Hepatocyte (in vitro differentiated cells): Measurements from ENCODE around the gene DBF4B. TPM values are rescaled to one million over a fixed set of nuclear protein-coding genes. Genes with fewer than 3 reads are reported as not detected.
"Not testable (repeated sequence)": the region's sequence is repeated elsewhere in the genome, so short reads cannot be mapped to it uniquely, and the experiment has no call there.

Experiments used
- DNase-seq: peaks from one replicate; pipeline ENCODE4 v3.0.0-alpha.2; 2016; ENCODE audit warnings: low spot score
- H2AFZ ChIP-seq: fragments of 200-600 bp; sonication (generic); 2 replicates; pipeline ENCODE4 v1.6.0; 2016; ENCODE audit warnings: antibody characterized with exemption, mild to moderate bottlenecking
- H3K27ac ChIP-seq: fragments of 200-600 bp; sonication (generic); 2 replicates; pipeline ENCODE4 v1.5.1; 2016; ENCODE audit warnings: mild to moderate bottlenecking
- H3K27me3 ChIP-seq: fragments of 200-600 bp; sonication (generic); 2 replicates; pipeline ENCODE4 v1.6.1; 2016
- H3K36me3 ChIP-seq: fragments of 200-600 bp; sonication (generic); replicated peaks from 2 replicates; pipeline ENCODE4 v1.5.1; 2016; ENCODE audit warnings: low read depth; ENCODE audit not compliant: insufficient read depth
- H3K4me1 ChIP-seq: fragments of 200-600 bp; sonication (generic); 2 replicates; pipeline ENCODE4 v1.5.1; 2016; ENCODE audit warnings: mild to moderate bottlenecking, moderate library complexity; ENCODE audit not compliant: insufficient read depth
- H3K4me2 ChIP-seq: fragments of 200-600 bp; sonication (generic); 2 replicates; pipeline ENCODE4 v1.6.0; 2016
- H3K4me3 ChIP-seq: fragments of 200-600 bp; sonication (generic); 2 replicates; pipeline ENCODE4 v1.5.1; 2016; ENCODE audit warnings: mild to moderate bottlenecking
- H3K79me2 ChIP-seq: fragments of 200-600 bp; sonication (generic); 2 replicates; pipeline ENCODE4 v1.6.0; 2017; ENCODE audit warnings: mild to moderate bottlenecking
- H3K9me2 ChIP-seq: fragments of 200-600 bp; sonication (generic); replicated peaks from 2 replicates; pipeline ENCODE4 v1.6.0; 2017; ENCODE audit warnings: mild to moderate bottlenecking; ENCODE audit not compliant: insufficient read depth
- H3K9me3 ChIP-seq: fragments of 200-600 bp; sonication (generic); 2 replicates; pipeline ENCODE4 v1.5.1; 2016; ENCODE audit warnings: low read depth, mild to moderate bottlenecking
- H4K20me1 ChIP-seq: fragments of 200-600 bp; sonication (generic); 2 replicates; pipeline ENCODE4 v1.6.0; 2016; ENCODE audit warnings: mild to moderate bottlenecking; ENCODE audit not compliant: insufficient read depth, poor library complexity, severe bottlenecking
- CTCF ChIP-seq: fragments of 200-600 bp; sonication (generic); IDR thresholded peaks from 2 replicates; pipeline ENCODE4 v1.5.1; 2016; ENCODE audit warnings: antibody characterized with exemption, mild to moderate bottlenecking; ENCODE audit not compliant: poor library complexity
- EZH2 ChIP-seq: fragments of 200-600 bp; sonication (generic); IDR thresholded peaks from 2 replicates; pipeline ENCODE4 v1.6.1; 2016; ENCODE audit warnings: antibody characterized with exemption, mild to moderate bottlenecking, borderline replicate concordance
- EZH2phosphoT487 ChIP-seq: fragments of 200-600 bp; sonication (generic); IDR thresholded peaks from one replicate; pipeline ENCODE4 v1.6.1; 2018; ENCODE audit warnings: antibody characterized with exemption, mild to moderate bottlenecking, low read depth, moderate library complexity; ENCODE audit not compliant: unreplicated experiment, severe bottlenecking
- WGBS: methylation state at CpG from one replicate; pipeline ENCODE4 v1.1.6; 2016; ENCODE audit warnings: low lambda C conversion rate; ENCODE audit errors: missing lambda C conversion rate; 5-methylcytosine and 5-hydroxymethylcytosine counted together
- polyA plus RNA-seq: library from polyadenylated mRNA; unstranded; fragments of >200 nt; fragmentation: Nextera tagmentation; extraction: Ambion mirVana; gene quantifications from 2 replicates; pipeline ENCODE4 v1.2.1, GENCODE V29; 2016
- total RNA-seq: library from RNA; depleted of rRNA; stranded (reverse); fragments of >200 nt; gene quantifications from 2 replicates; pipeline ENCODE4 v1.2.3, GENCODE V29; 2014

Gene DBF4B
- total and polyA plus RNA-seq, 2 experiments from 2014 or later, result 3.4 to 4.1 TPM

GRCh38 chr17:44693609-44694008 lies 14.9 kb upstream of the DBF4B start:
- WGBS, result 91% methylated on average over 11 of the region's 11 CpGs
- Histone ChIP-seq H3K36me3 (no peaks in the 10 kb centered on the region), H3K4me1 (no peaks in the 10 kb centered on the region), H3K27ac (no peak overlapping the region), H3K4me3 (no peak overlapping the region), H2AFZ (no peak overlapping the region), H3K27me3 (no peaks in the 10 kb centered on the region), H3K9me2 (no peaks in the 10 kb centered on the region), H3K9me3 (no peaks in the 10 kb centered on the region), H4K20me1 (no peaks in the 10 kb centered on the region), H3K4me2 (no peak overlapping the region), H3K79me2 (peaks cover 7% of the 10 kb centered on the region)
- no peak for DNase-seq
- TF ChIP-seq CTCF, result no peak
- TF ChIP-seq EZH2phosphoT487, result no peak
- no peak for TF ChIP-seq EZH2

- H4K20me1 ChIP-seq, DNase-seq, H3K79me2 ChIP-seq, H3K27me3 ChIP-seq, H3K36me3 ChIP-seq, H3K4me3 ChIP-seq, H3K4me2 ChIP-seq, H3K9me2 ChIP-seq, H3K9me3 ChIP-seq, H3K4me1 ChIP-seq, H3K27ac ChIP-seq, H2AFZ ChIP-seq: not testable (repeated sequence)
- 92% methylated on average over 10 of the region's 10 CpGs for WGBS
These were observed 8.2 kb upstream of the DBF4B start for GRCh38 chr17:44700288-44700687.

GRCh38 chr17:44707755-44708400 lies 587 bp upstream of the DBF4B start:
- peak overlapping the region; percentile 72 for H3K27ac ChIP-seq
- TF ChIP-seq CTCF, result no peak
- TF ChIP-seq EZH2, result no peak
- no peak for TF ChIP-seq EZH2phosphoT487
- DNase-seq, result no peak
- no peaks in the 10 kb centered on the region for H3K9me3 ChIP-seq
- WGBS, result 39% methylated on average over 4 of the region's 4 CpGs
- no peaks in the 10 kb centered on the region for H3K27me3 ChIP-seq
- H2AFZ ChIP-seq, result peak overlapping the region; percentile 94
- peaks cover 12% of the 10 kb centered on the region for H3K79me2 ChIP-seq
- H3K36me3 ChIP-seq, result no peaks in the 10 kb centered on the region
- H3K4me3 ChIP-seq, result peak overlapping the region; percentile 31
- H4K20me1 ChIP-seq, result no peaks in the 10 kb centered on the region
- H3K4me2 ChIP-seq, result peak overlapping the region; percentile 79
- peaks cover 3% of the 10 kb centered on the region for H3K4me1 ChIP-seq
- no peaks in the 10 kb centered on the region for H3K9me2 ChIP-seq

- no peaks in the 10 kb centered on the region for H3K9me3 ChIP-seq
- TF ChIP-seq EZH2 (no peak), EZH2phosphoT487 (no peak), CTCF (no peak)
- no peaks in the 10 kb centered on the region for H4K20me1 ChIP-seq
- DNase-seq, result no peak
- no peaks in the 10 kb centered on the region for H3K36me3 ChIP-seq
- H3K9me2 ChIP-seq, result no peaks in the 10 kb centered on the region
- no peaks in the 10 kb centered on the region for H3K79me2 ChIP-seq
- H3K27me3 ChIP-seq, result no peaks in the 10 kb centered on the region
- no peak overlapping the region for H3K4me2 ChIP-seq
- H2AFZ ChIP-seq, result no peak overlapping the region
- H3K4me1 ChIP-seq, result no peaks in the 10 kb centered on the region
- H3K27ac ChIP-seq, result no peak overlapping the region
- 88% methylated on average over 1 of the region's 1 CpG for WGBS
- H3K4me3 ChIP-seq, result no peak overlapping the region
These were observed 11.0 kb downstream of the DBF4B start for GRCh38 chr17:44719444-44719843.
